ENCODE data around the gene NSUN5. TPM values are rescaled to one million over a fixed set of nuclear protein-coding genes. Genes with fewer than 3 reads are reported as not detected.
"Not testable (repeated sequence)": the region's sequence is repeated elsewhere in the genome, so short reads cannot be mapped to it uniquely, and the experiment has no call there.

Gene NSUN5
- total RNA-seq, 1 donor from 2014 or later: 13.0 TPM

DNA sequence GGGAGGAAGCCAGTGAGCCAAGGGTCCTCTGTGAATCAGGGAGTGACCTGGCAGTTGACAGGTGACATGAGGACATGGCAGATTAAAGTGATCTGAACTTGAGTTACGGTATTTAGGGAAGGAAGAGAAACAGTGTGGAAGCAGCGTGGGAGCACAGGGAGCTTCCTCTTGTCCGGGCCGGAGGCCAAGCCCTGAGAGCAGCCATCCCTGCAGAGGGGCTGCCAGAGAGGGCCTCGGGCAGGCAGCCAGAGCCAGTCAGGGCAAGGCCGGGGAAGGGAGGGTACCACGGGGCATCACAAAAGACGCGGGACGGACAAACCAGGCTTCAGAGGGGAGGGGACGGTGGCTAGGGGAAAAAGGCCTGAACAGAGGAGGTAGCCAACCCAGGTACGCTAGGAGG, 8.8 kb downstream of the NSUN5 start:
- H3K27me3 ChIP-seq (ENCODE audit: control insufficient read depth in 3 of 3, insufficient read depth in 3 of 3, low read length in 3 of 3); H3K9me3 ChIP-seq (ENCODE audit: control insufficient read depth in 3 of 3, low read length in 3 of 3); H3K27ac ChIP-seq (ENCODE audit: low read depth, low read length); H3K4me1 ChIP-seq (ENCODE audit: control insufficient read depth in 3 of 3, insufficient read depth in 3 of 3, low read length in 3 of 3); H3K9ac ChIP-seq (ENCODE audit: low read depth in 1 of 3, low read length in 3 of 3); H3K4me3 ChIP-seq (ENCODE audit: low read length in 3 of 3): not testable (repeated sequence)
- H3K36me3 ChIP-seq (ENCODE audit: control insufficient read depth in 3 of 3, insufficient read depth in 3 of 3, low read length in 3 of 3): peaks cover 13 to 20% (median 18%) of the 10 kb centered on the region in 3 donors

DNA sequence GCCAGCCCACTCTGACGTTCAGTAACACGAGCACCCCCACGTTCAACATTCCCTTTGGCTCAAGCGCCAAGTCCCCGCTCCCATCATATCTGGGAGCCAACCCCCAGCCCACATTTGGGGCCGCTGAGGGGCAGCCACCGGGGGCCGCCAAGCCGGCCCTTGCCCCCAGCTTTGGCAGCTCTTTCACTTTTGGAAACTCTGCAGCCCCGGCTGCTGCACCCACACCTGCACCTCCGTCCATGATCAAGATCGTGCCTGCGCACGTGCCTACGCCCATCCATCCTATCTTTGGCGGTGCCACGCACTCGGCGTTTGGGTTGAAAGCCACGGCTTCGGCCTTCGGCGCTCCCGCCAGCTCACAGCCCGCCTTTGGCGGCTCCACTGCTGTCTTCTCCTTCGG, 10.9 kb downstream of the NSUN5 start:
- H3K27ac ChIP-seq (ENCODE audit: low read depth, low read length); H3K4me1 ChIP-seq (ENCODE audit: control insufficient read depth in 3 of 3, insufficient read depth in 3 of 3, low read length in 3 of 3); H3K27me3 ChIP-seq (ENCODE audit: control insufficient read depth in 3 of 3, insufficient read depth in 3 of 3, low read length in 3 of 3); H3K9me3 ChIP-seq (ENCODE audit: control insufficient read depth in 3 of 3, low read length in 3 of 3); H3K4me3 ChIP-seq (ENCODE audit: low read length in 3 of 3); H3K36me3 ChIP-seq (ENCODE audit: control insufficient read depth in 3 of 3, insufficient read depth in 3 of 3, low read length in 3 of 3); H3K9ac ChIP-seq (ENCODE audit: low read depth in 1 of 3, low read length in 3 of 3): not testable (repeated sequence)

DNA sequence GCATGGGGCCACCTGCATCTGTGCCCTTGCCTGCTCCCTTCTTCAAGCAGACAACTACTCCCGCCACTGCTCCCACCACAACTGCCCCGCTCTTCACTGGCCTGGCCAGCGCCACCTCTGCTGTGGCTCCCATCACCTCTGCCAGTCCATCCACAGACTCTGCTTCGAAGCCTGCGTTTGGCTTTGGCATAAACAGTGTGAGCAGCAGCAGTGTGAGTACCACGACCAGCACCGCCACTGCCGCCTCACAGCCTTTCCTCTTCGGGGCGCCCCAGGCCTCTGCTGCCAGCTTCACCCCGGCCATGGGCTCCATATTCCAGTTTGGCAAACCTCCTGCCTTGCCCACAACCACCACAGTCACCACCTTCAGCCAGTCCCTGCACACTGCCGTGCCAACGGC, 11.4 kb downstream of the NSUN5 start:
- H3K36me3 ChIP-seq (ENCODE audit: control insufficient read depth in 3 of 3, insufficient read depth in 3 of 3, low read length in 3 of 3); H3K4me3 ChIP-seq (ENCODE audit: low read length in 3 of 3); H3K4me1 ChIP-seq (ENCODE audit: control insufficient read depth in 3 of 3, insufficient read depth in 3 of 3, low read length in 3 of 3); H3K27ac ChIP-seq (ENCODE audit: low read depth, low read length); H3K27me3 ChIP-seq (ENCODE audit: control insufficient read depth in 3 of 3, insufficient read depth in 3 of 3, low read length in 3 of 3); H3K9ac ChIP-seq (ENCODE audit: low read depth in 1 of 3, low read length in 3 of 3); H3K9me3 ChIP-seq (ENCODE audit: control insufficient read depth in 3 of 3, low read length in 3 of 3): not testable (repeated sequence)

DNA sequence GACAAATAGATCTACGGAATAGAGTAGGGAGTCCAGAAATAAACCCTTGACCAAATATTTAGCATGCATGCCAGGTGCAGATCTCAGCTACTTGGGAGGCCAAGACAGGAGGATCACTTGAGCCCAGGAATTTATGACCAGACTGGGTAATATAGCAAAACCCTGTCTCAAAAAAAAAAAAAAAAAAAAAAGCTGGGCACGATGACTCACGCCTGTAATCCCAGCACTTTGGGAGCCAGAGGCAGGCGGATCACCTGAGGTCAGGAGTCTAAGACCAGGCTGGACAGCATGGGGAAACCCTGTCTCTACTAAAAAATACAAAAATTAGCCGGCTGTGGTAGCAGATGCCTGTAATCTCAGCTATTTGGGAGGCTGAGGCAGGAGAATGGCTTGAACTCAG, 31.4 kb downstream of the NSUN5 start:
- not testable (repeated sequence) for H3K27ac ChIP-seq (ENCODE audit: low read depth, low read length); H3K27me3 ChIP-seq (ENCODE audit: control insufficient read depth in 3 of 3, insufficient read depth in 3 of 3, low read length in 3 of 3); H3K4me1 ChIP-seq (ENCODE audit: control insufficient read depth in 3 of 3, insufficient read depth in 3 of 3, low read length in 3 of 3); H3K36me3 ChIP-seq (ENCODE audit: control insufficient read depth in 3 of 3, insufficient read depth in 3 of 3, low read length in 3 of 3); H3K9ac ChIP-seq (ENCODE audit: low read depth in 1 of 3, low read length in 3 of 3); H3K4me3 ChIP-seq (ENCODE audit: low read length in 3 of 3); H3K9me3 ChIP-seq (ENCODE audit: control insufficient read depth in 3 of 3, low read length in 3 of 3)

DNA sequence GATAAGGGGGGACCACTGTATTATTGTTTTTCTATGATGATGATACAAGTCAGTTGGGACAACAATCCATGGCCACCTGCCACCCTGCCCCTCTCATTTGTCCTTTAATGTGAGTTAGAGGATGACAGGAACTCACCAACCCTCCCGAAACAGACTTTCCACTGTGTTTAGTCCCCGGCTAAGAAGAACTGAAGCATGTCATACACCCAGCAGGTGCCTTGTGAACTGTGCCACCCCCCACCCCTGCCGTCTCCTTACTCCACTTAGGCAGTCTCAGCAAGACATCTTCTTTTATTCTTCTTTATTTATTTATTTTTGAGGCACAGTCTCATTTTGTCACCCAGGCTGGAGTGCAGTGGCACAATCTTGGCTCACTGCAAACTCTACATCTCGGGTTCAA, 40.8 kb downstream of the NSUN5 start:
- H3K27ac ChIP-seq (ENCODE audit: low read depth, low read length); H3K4me3 ChIP-seq (ENCODE audit: low read length in 3 of 3); H3K9me3 ChIP-seq (ENCODE audit: control insufficient read depth in 3 of 3, low read length in 3 of 3); H3K4me1 ChIP-seq (ENCODE audit: control insufficient read depth in 3 of 3, insufficient read depth in 3 of 3, low read length in 3 of 3); H3K36me3 ChIP-seq (ENCODE audit: control insufficient read depth in 3 of 3, insufficient read depth in 3 of 3, low read length in 3 of 3); H3K9ac ChIP-seq (ENCODE audit: low read depth in 1 of 3, low read length in 3 of 3); H3K27me3 ChIP-seq (ENCODE audit: control insufficient read depth in 3 of 3, insufficient read depth in 3 of 3, low read length in 3 of 3): not testable (repeated sequence)

DNA sequence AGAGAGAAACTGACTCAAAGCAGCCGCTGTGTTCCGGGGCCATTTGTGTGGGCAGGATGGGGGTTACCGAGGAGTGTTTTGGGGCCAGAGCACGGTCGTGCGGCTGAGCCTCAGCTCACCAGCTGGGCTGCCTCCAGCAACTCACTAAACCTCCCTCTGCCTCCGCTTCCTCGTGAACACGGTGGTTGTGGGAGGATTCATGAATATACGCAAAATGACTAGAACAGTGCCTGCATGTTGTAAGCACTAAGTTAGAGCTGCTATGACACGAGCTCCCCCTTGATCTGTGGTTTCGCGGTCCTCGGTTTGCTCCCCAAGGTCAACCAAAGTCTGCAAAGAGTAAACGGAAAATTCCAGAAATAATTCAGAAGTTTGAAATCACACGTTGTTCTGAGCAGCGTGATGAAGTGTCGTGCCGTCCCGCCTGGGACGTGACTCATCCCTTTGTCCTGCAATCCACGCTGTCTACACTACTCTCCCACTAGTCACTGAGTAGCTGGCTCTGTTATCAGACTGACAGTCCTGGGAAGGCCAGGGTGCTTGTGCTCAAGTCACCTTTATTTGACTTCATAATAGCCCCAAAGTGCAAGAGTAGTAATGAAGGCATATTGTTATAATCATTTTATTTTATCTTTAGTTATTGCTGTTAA, 41.8 kb downstream of the NSUN5 start:
- not testable (repeated sequence) for H3K4me1 ChIP-seq (ENCODE audit: control insufficient read depth in 3 of 3, insufficient read depth in 3 of 3, low read length in 3 of 3)

DNA sequence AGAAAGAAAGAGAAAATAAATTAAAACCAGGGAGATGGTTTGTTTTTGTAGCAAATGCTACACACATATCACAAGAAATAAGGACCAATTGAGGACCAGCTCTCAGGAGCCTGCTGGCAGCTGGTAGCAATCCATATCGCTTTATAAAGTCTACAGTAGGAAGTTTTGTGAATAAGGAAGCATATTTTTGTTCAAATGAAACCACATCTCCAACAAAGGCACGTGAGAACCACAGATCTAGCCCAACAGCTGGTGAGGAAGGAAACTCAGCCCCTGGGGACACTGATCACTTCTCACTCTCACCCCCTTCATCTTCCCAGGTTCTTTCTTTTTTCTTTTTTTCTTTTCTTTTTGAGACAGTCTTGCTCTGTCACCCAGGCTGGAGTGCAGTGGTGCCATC, 46.2 kb downstream of the NSUN5 start:
- not testable (repeated sequence) for H3K27me3 ChIP-seq (ENCODE audit: control insufficient read depth in 3 of 3, insufficient read depth in 3 of 3, low read length in 3 of 3); H3K27ac ChIP-seq (ENCODE audit: low read depth, low read length); H3K36me3 ChIP-seq (ENCODE audit: control insufficient read depth in 3 of 3, insufficient read depth in 3 of 3, low read length in 3 of 3); H3K9ac ChIP-seq (ENCODE audit: low read depth in 1 of 3, low read length in 3 of 3); H3K4me3 ChIP-seq (ENCODE audit: low read length in 3 of 3); H3K4me1 ChIP-seq (ENCODE audit: control insufficient read depth in 3 of 3, insufficient read depth in 3 of 3, low read length in 3 of 3); H3K9me3 ChIP-seq (ENCODE audit: control insufficient read depth in 3 of 3, low read length in 3 of 3)

More for the DNA sequence above, 41.8 kb downstream of the NSUN5 start:
- not testable (repeated sequence) for H3K27ac ChIP-seq (ENCODE audit: low read depth, low read length); H3K9me3 ChIP-seq (ENCODE audit: control insufficient read depth in 3 of 3, low read length in 3 of 3); H3K4me3 ChIP-seq (ENCODE audit: low read length in 3 of 3); H3K27me3 ChIP-seq (ENCODE audit: control insufficient read depth in 3 of 3, insufficient read depth in 3 of 3, low read length in 3 of 3); H3K36me3 ChIP-seq (ENCODE audit: control insufficient read depth in 3 of 3, insufficient read depth in 3 of 3, low read length in 3 of 3); H3K9ac ChIP-seq (ENCODE audit: low read depth in 1 of 3, low read length in 3 of 3)

Small RNA genes within 50 kb of the gene (small RNA-seq; reads per million reads assigned to genes)
- gene RNU6-1080P: not detected

Other genes with a start within 250 kb of the NSUN5 start
- gene SPDYE9, start 222.8 kb downstream of the NSUN5 start, total RNA-seq: not detected
- gene TRIM50, start 19.3 kb upstream of the NSUN5 start, total RNA-seq: 0.52 TPM
- gene FKBP6, start 19.3 kb upstream of the NSUN5 start, total RNA-seq: under 0.01 TPM
- gene FZD9, start 125.0 kb upstream of the NSUN5 start, total RNA-seq: 13.0 TPM
- 38.1 TPM for gene BAZ1B, start 213.5 kb upstream of the NSUN5 start, total RNA-seq
- 6.8 TPM for gene BCL7B, start 248.9 kb upstream of the NSUN5 start, total RNA-seq

All from skeletal muscle tissue (tissue), 5 donors.